Endothelial cell of umbilical vein (primary cell): ENCODE measurements around the gene RAD50. TPM values are rescaled to one million over a fixed set of nuclear protein-coding genes. Genes with fewer than 3 reads are reported as not detected.

Experiments used
- BruUV-seq: library from RNA; stranded (reverse); fragments of 400-500 nt; replicated peaks from 2 replicates; lab custom pipeline; 2021; lab: Mats Ljungman, UMichigan
- CTCF ChIA-PET: fragments of 300-600, 350-600 bp; sonication (Branson Sonifier 250); formaldehyde crosslinking; loops from one replicate; lab custom pipeline; 2021; ENCODE audit warnings: antibody characterized with exemption, inconsistent platforms; lab: Charles Lee
- POLR2A ChIA-PET: fragments of 300-600, 350-600 bp; sonication (Branson Sonifier 250); formaldehyde crosslinking; loops from one replicate; lab custom pipeline; 2021; ENCODE audit warnings: antibody characterized with exemption, inconsistent platforms; lab: Charles Lee
- DNase-seq: peaks from one replicate; pipeline ENCODE4 v3.0.0-alpha.2; 2011; ENCODE audit warnings: low read depth, low spot score
- FAIRE-seq: peaks from 2 replicates; lab custom pipeline; 2011; peaks lifted over from hg19 to GRCh38; lab: Jason Lieb, UNC
- H2AFZ ChIP-seq: 2 replicates; pipeline ENCODE4 v1.6.0; 2012; ENCODE audit warnings: low read depth, low read length, control low read depth, inconsistent platforms
- H3K27ac ChIP-seq: 2 replicates; pipeline ENCODE4 v1.5.1; 2011; ENCODE audit warnings: low read depth, mild to moderate bottlenecking, control low read depth, low read length, moderate library complexity; ENCODE audit not compliant: insufficient read depth
- H3K27me3 ChIP-seq, 2 experiments: 2 replicates each; pipeline versions ENCODE4 v1.6.0 to v1.6.1; 2011; ENCODE audit warnings: low read length in 2 of 2, mixed read lengths in 1 of 2; ENCODE audit not compliant: control insufficient read depth in 2 of 2, insufficient read depth in 2 of 2
- H3K36me3 ChIP-seq, 2 experiments: 2 replicates in 1 of 2; 3 replicates in 1 of 2; pipeline ENCODE4 v1.5.1; 2011; ENCODE audit warnings: low read length in 2 of 2, mild to moderate bottlenecking in 1 of 2, moderate library complexity in 1 of 2; ENCODE audit not compliant: control insufficient read depth in 2 of 2, insufficient read depth in 2 of 2; ENCODE audit errors: extremely low read depth in 1 of 2
- H3K4me1 ChIP-seq: 3 replicates; pipeline ENCODE4 v1.5.1; 2011; ENCODE audit warnings: mild to moderate bottlenecking, low read length; ENCODE audit not compliant: control insufficient read depth, insufficient read depth; ENCODE audit errors: extremely low read depth
- H3K4me2 ChIP-seq: 2 replicates; pipeline ENCODE4 v1.6.1; 2011; ENCODE audit warnings: low read length, control low read depth, mixed read lengths; ENCODE audit not compliant: insufficient read depth
- H3K4me3 ChIP-seq, 3 experiments: fragments of 200-600 bp in 1 of 3; sonication (generic), shearing (Covaris generic) in 1 of 3; replicated peaks in 1 of 3; 2 replicates each; pipeline ENCODE4 v1.5.1; 2011 to 2016; ENCODE audit warnings: control low read depth in 3 of 3, low read length in 3 of 3, mild to moderate bottlenecking in 2 of 3, inconsistent platforms in 1 of 3, low read depth in 1 of 3, moderate library complexity in 1 of 3; ENCODE audit not compliant: insufficient read depth in 1 of 3
- H3K79me2 ChIP-seq: 2 replicates; pipeline ENCODE4 v1.6.0; 2012; ENCODE audit warnings: low read length, inconsistent platforms; ENCODE audit not compliant: control insufficient read depth, insufficient read depth
- H3K9ac ChIP-seq: replicated peaks from 2 replicates; pipeline ENCODE3; 2011; ENCODE audit warnings: low read length, control low read depth; ENCODE audit not compliant: insufficient read depth; ENCODE audit errors: extremely low read depth
- H3K9me1 ChIP-seq: replicated peaks from 3 replicates; pipeline ENCODE4 v1.6.0; 2011; ENCODE audit warnings: mild to moderate bottlenecking, low read length; ENCODE audit not compliant: control insufficient read depth, insufficient read depth; ENCODE audit errors: extremely low read depth
- H3K9me3 ChIP-seq: replicated peaks from 2 replicates; pipeline ENCODE4 v1.5.1; 2012; ENCODE audit warnings: low read length, inconsistent platforms; ENCODE audit not compliant: control insufficient read depth, insufficient read depth
- H4K20me1 ChIP-seq: replicated peaks from 2 replicates; pipeline ENCODE3; 2011; ENCODE audit warnings: mild to moderate bottlenecking, low read length; ENCODE audit not compliant: control insufficient read depth, insufficient read depth; ENCODE audit errors: extremely low read depth
- EZH2 ChIP-seq: IDR thresholded peaks from 2 replicates; pipeline ENCODE4 v1.6.1; 2012; ENCODE audit warnings: borderline replicate concordance, low read depth, mild to moderate bottlenecking, moderate library complexity, low read length, inconsistent platforms; ENCODE audit not compliant: severe bottlenecking
- FOS ChIP-seq: IDR thresholded peaks from 2 replicates; pipeline ENCODE4 v1.6.1; 2011; ENCODE audit warnings: mild to moderate bottlenecking, low read length, moderate library complexity, borderline replicate concordance; ENCODE audit not compliant: insufficient read depth
- GATA2 ChIP-seq: IDR thresholded peaks from 2 replicates; pipeline ENCODE4 v1.7.0; 2011; ENCODE audit warnings: low read depth, mild to moderate bottlenecking, moderate library complexity, mixed read lengths, low read length; ENCODE audit not compliant: insufficient read length, insufficient read depth
- JUN ChIP-seq: IDR thresholded peaks from 2 replicates; pipeline ENCODE4 v1.6.1; 2011; ENCODE audit warnings: borderline replicate concordance, low read depth; ENCODE audit not compliant: insufficient read length, insufficient read depth
- MYC ChIP-seq: IDR thresholded peaks from one replicate; pipeline ENCODE4 v1.6.1; 2011; ENCODE audit warnings: mild to moderate bottlenecking, low read depth, low read length
- dilution Hi-C: fragments of 300-500 bp; cut with MboI; formaldehyde crosslinking; loops from one replicate; pipeline ENCODE4 v1.15.0; 2019; ENCODE audit warnings: low sequenced_read_pairs; ENCODE audit not compliant: extremely low pct_ligation_motif_present
- intact Hi-C: fragments of 100-400 bp; cut with micrococcal nuclease; formaldehyde crosslinking; loops from one replicate; pipeline ENCODE4 v1.10.0; 2022
- polyA plus RNA-seq, 4 experiments: library from polyadenylated mRNA; depleted of rRNA in 3 of 4; stranded (reverse) in 3 of 4; unstranded in 1 of 4; fragments of >200 nt; gene quantifications; 2 replicates each; pipeline versions ENCODE4 v1.2.1 to v1.2.3, GENCODE V29; 2011 to 2012; ENCODE audit warnings: missing spikeins in 1 of 4
- total RNA-seq: library from RNA; stranded (reverse); gene quantifications from 2 replicates; pipeline ENCODE4 v1.2.3, GENCODE V29; 2021
- TF ChIP-seq, protein P1 (sequence below): IDR thresholded peaks from 2 replicates; pipeline ENCODE4 v1.6.1; 2011; ENCODE audit not compliant: insufficient read depth, insufficient read length
- TF ChIP-seq, protein P2 (sequence below), 2 donors: IDR thresholded peaks; 1 replicate in 1 of 2; 2 replicates in 1 of 2; pipeline ENCODE4 v1.5.1; 2011; ENCODE audit warnings: low read length in 2 of 2, mild to moderate bottlenecking in 2 of 2, moderate library complexity in 2 of 2, control low read depth in 1 of 2, inconsistent platforms in 1 of 2, low read depth in 1 of 2; ENCODE audit not compliant: insufficient read depth in 1 of 2; ENCODE audit errors: extremely low read depth in 1 of 2

The RAD50 gene
- total and polyA plus RNA-seq, 2 donors (not counting 3 experiments of a cell fraction or from before 2014, with no cell fraction given): 6.1 to 20.4 TPM

- Histone ChIP-seq H3K9me1 (no peaks in the 10 kb centered on the region), H3K36me3 (no peaks in the 10 kb centered on the region), H2AFZ (no peak overlapping the region), H3K79me2 (no peaks in the 10 kb centered on the region), H4K20me1 (no peaks in the 10 kb centered on the region), H3K4me2 (no peak overlapping the region), H3K4me1 (no peaks in the 10 kb centered on the region), H3K27me3 (peaks cover 14% of the 10 kb centered on the region in 2 experiments), H3K27ac (no peak overlapping the region), H3K4me3 (no peak overlapping the region), H3K9me3 (no peaks in the 10 kb centered on the region), H3K9ac (no peak overlapping the region)
- dilution Hi-C loops (no loop called here), intact Hi-C loops (loop anchor here (5.0 kb wide), 3 partner anchors 184 to 294 kb away; no protein-coding TSS in a partner anchor)
- TF ChIP-seq JUN: no peak
- no peak for TF ChIP-seq EZH2
- no peak for TF ChIP-seq GATA2
- TF ChIP-seq MYC: no peak
- TF ChIP-seq FOS: no peak
- TF ChIP-seq, protein P1, sequence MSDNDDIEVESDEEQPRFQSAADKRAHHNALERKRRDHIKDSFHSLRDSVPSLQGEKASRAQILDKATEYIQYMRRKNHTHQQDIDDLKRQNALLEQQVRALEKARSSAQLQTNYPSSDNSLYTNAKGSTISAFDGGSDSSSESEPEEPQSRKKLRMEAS: no peak
- TF ChIP-seq, protein P2, sequence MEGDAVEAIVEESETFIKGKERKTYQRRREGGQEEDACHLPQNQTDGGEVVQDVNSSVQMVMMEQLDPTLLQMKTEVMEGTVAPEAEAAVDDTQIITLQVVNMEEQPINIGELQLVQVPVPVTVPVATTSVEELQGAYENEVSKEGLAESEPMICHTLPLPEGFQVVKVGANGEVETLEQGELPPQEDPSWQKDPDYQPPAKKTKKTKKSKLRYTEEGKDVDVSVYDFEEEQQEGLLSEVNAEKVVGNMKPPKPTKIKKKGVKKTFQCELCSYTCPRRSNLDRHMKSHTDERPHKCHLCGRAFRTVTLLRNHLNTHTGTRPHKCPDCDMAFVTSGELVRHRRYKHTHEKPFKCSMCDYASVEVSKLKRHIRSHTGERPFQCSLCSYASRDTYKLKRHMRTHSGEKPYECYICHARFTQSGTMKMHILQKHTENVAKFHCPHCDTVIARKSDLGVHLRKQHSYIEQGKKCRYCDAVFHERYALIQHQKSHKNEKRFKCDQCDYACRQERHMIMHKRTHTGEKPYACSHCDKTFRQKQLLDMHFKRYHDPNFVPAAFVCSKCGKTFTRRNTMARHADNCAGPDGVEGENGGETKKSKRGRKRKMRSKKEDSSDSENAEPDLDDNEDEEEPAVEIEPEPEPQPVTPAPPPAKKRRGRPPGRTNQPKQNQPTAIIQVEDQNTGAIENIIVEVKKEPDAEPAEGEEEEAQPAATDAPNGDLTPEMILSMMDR (IDR thresholded peaks at IDR 0.05; ENCODE audit: extremely low read depth in 1 of 2, insufficient read depth in 1 of 2, low read depth in 1 of 2, low read length in 2 of 2): no peak
- FAIRE-seq (no peak), DNase-seq (no peak)
- BruUV-seq: no TSS peak
- ChIA-PET CTCF (interaction anchor here (1.0 to 3.8 kb wide), 5 partner anchors 9 to 292 kb away, joined by 3 to 42 read pairs (median 5); no protein-coding TSS in a partner anchor), POLR2A (no interaction called here)
Measured at GRCh38 chr5:132528021-132528420, 28.8 kb upstream of the RAD50 start.
